GM12878 (cell line): Measurements from ENCODE around the gene ELF2.

Source experiments
- CTCF ChIP-seq, 3 experiments: IDR thresholded peaks in 2 of 3; conservative IDR thresholded peaks in 1 of 3; 2 replicates each; pipeline ENCODE4 v1.5.1; 2011; ENCODE audit warnings: low read depth in 3 of 3, low read length in 3 of 3, mild to moderate bottlenecking in 3 of 3, control low read depth in 2 of 3, moderate library complexity in 2 of 3, inconsistent platforms in 1 of 3, mixed read lengths in 1 of 3; ENCODE audit not compliant: control insufficient read depth in 2 of 3, insufficient read depth in 1 of 3; ENCODE audit errors: extremely low read depth in 1 of 3
- EZH2 ChIP-seq: IDR thresholded peaks from 2 replicates; pipeline ENCODE4 v1.6.1; 2012; ENCODE audit warnings: low read depth, mild to moderate bottlenecking, control low read depth, inconsistent platforms, low read length, borderline replicate concordance; ENCODE audit not compliant: control insufficient read depth
- NFXL1 ChIP-seq: fragments of 450-650 bp; IDR thresholded peaks from 2 replicates; pipeline ENCODE4 v1.6.1; 2017; ENCODE audit warnings: antibody characterized with exemption, mild to moderate bottlenecking, borderline replicate concordance
- NFYB ChIP-seq: IDR thresholded peaks from 2 replicates; pipeline ENCODE4 v1.6.1; 2011; ENCODE audit warnings: low read depth, mild to moderate bottlenecking, low read length, improper control_type of control experiment, moderate library complexity; ENCODE audit not compliant: insufficient read depth
- POLR2A ChIP-seq: IDR thresholded peaks from 2 replicates; pipeline ENCODE4 v1.6.1; 2011; ENCODE audit warnings: low read depth, mild to moderate bottlenecking, low read length
- POLR2AphosphoS2 ChIP-seq: IDR thresholded peaks from 2 replicates; pipeline ENCODE4 v1.6.1; 2011; ENCODE audit warnings: low read depth, mild to moderate bottlenecking, low read length, improper control_type of control experiment, moderate library complexity
- RAD21 ChIP-seq: IDR thresholded peaks from 2 replicates; pipeline ENCODE4 v1.6.1; 2011; ENCODE audit warnings: mild to moderate bottlenecking, low read depth, low read length, moderate library complexity; ENCODE audit not compliant: insufficient read depth
- REST ChIP-seq: IDR thresholded peaks from 2 replicates; pipeline ENCODE4 v1.6.1; 2012; ENCODE audit warnings: mild to moderate bottlenecking, low read depth, low read length
- TAF1 ChIP-seq: IDR thresholded peaks from 2 replicates; pipeline ENCODE4 v1.6.1; 2011; ENCODE audit warnings: mild to moderate bottlenecking, low read depth, low read length, borderline replicate concordance
- USF2 ChIP-seq: IDR thresholded peaks from 2 replicates; pipeline ENCODE4 v1.6.1; 2011; ENCODE audit warnings: low read depth, low read length, improper control_type of control experiment, borderline replicate concordance
- YY1 ChIP-seq: IDR thresholded peaks from 2 replicates; pipeline ENCODE4 v1.6.1; 2011; ENCODE audit warnings: low read depth, mild to moderate bottlenecking, low read length
- ZNF24 ChIP-seq: fragments of 450-650 bp; IDR thresholded peaks from 2 replicates; pipeline ENCODE4 v1.6.1; 2017; ENCODE audit warnings: antibody characterized with exemption, mild to moderate bottlenecking
- TF ChIP-seq, protein P1 (sequence below): IDR thresholded peaks from 2 replicates; pipeline ENCODE4 v1.6.1; 2011; ENCODE audit warnings: mild to moderate bottlenecking, low read depth, low read length, moderate library complexity; ENCODE audit not compliant: insufficient replicate concordance
- TF ChIP-seq, protein P2 (sequence below): IDR thresholded peaks from 2 replicates; pipeline ENCODE4 v1.6.1; 2011; ENCODE audit warnings: borderline replicate concordance, low read depth, mild to moderate bottlenecking, moderate library complexity, mixed read lengths, low read length; ENCODE audit not compliant: insufficient read depth; ENCODE audit errors: extremely low read length

DNA sequence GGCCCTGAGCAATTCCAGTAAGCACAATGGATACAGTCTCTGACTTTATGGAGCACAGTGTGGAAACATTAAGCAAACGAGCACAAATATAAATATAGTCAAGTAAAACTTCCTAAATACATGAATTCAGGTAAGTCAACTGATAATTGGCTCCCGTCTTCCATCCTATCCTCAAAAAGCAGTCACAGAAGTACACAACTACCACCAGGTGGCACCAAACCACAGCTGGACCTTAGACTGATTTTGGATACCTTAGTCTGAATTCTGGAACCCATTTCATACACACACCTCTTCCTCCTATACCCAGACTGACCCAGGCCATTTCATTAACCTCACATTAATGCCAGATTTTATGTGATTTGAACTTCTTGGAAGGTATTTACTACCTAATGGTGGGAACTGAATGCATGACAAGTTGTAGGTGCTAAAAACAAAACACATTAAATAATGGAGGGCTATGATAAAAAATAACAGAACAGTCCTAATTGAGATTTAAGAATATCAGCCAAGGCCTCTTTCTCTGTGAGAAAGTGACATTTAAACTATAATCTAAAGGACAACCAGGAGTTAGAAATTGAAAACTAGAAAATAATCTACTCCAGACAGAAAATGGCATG is 77.5 kb downstream of the ELF2 start:
- no peak for TF ChIP-seq TAF1
- peak; percentile 81 to 88 (median 83) for TF ChIP-seq CTCF (IDR thresholded peaks at IDR 0.05 in 2 of 3, conservative IDR thresholded peaks at IDR 0.05 in 1 of 3; ENCODE audit: control insufficient read depth in 2 of 3, extremely low read depth in 1 of 3, insufficient read depth in 1 of 3, low read depth in 3 of 3, low read length in 3 of 3)
- TF ChIP-seq, protein P1, sequence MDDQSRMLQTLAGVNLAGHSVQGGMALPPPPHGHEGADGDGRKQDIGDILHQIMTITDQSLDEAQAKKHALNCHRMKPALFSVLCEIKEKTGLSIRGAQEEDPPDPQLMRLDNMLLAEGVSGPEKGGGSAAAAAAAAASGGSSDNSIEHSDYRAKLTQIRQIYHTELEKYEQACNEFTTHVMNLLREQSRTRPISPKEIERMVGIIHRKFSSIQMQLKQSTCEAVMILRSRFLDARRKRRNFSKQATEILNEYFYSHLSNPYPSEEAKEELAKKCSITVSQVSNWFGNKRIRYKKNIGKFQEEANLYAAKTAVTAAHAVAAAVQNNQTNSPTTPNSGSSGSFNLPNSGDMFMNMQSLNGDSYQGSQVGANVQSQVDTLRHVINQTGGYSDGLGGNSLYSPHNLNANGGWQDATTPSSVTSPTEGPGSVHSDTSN: no peak
- no peak for TF ChIP-seq POLR2A
- no peak for TF ChIP-seq USF2
- TF ChIP-seq RAD21: peak; percentile 92
- TF ChIP-seq EZH2: no peak
- TF ChIP-seq POLR2AphosphoS2: no peak
- TF ChIP-seq YY1: peak; percentile 64
- TF ChIP-seq ZNF24: no peak
- TF ChIP-seq NFYB: no peak
- TF ChIP-seq REST: no peak
- TF ChIP-seq NFXL1: no peak
- TF ChIP-seq, protein P2, sequence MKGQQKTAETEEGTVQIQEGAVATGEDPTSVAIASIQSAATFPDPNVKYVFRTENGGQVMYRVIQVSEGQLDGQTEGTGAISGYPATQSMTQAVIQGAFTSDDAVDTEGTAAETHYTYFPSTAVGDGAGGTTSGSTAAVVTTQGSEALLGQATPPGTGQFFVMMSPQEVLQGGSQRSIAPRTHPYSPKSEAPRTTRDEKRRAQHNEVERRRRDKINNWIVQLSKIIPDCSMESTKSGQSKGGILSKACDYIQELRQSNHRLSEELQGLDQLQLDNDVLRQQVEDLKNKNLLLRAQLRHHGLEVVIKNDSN: no peak
